K562 (cell line): ENCODE results near the gene ARL16. TPM values are rescaled to one million over a fixed set of nuclear protein-coding genes. Genes with fewer than 3 reads are reported as not detected.

Experiments
- BCOR ChIP-seq: fragments of 450-650 bp; IDR thresholded peaks from 2 replicates; pipeline ENCODE4 v1.6.1; 2016
- CTCFL ChIP-seq: IDR thresholded peaks from 2 replicates; pipeline ENCODE4 v1.6.1; 2011; ENCODE audit warnings: borderline replicate concordance, low read depth, mild to moderate bottlenecking, moderate library complexity, low read length; ENCODE audit not compliant: insufficient read depth, poor library complexity, severe bottlenecking
- GATAD2B ChIP-seq: fragments of 450-650 bp; IDR thresholded peaks from 2 replicates; pipeline ENCODE4 v1.6.1; 2017; ENCODE audit warnings: mild to moderate bottlenecking, borderline replicate concordance
- HMG20B ChIP-seq: fragments of 250-450 bp; sonication (Bioruptor Pico); IDR thresholded peaks from 2 replicates; pipeline ENCODE4 v1.5.0; 2021; ENCODE audit warnings: mild to moderate bottlenecking
- NR2F6 ChIP-seq: fragments of 450-650 bp; formaldehyde crosslinking; IDR thresholded peaks from 2 replicates; pipeline ENCODE4 v1.4.0; 2020; ENCODE audit warnings: mild to moderate bottlenecking
- PHB2 ChIP-seq: fragments of 450-650 bp; IDR thresholded peaks from 2 replicates; pipeline ENCODE4 v1.6.1; 2017; ENCODE audit warnings: low read depth
- PHF20 ChIP-seq: fragments of 450-650 bp; IDR thresholded peaks from 2 replicates; pipeline ENCODE4 v1.6.1; 2018; ENCODE audit not compliant: partially characterized antibody
- RNF219 ChIP-seq: fragments of 250-450 bp; sonication (Bioruptor Pico); IDR thresholded peaks from 2 replicates; pipeline ENCODE4 v1.5.0; 2022; ENCODE audit warnings: mild to moderate bottlenecking
- SNIP1 ChIP-seq: fragments of 450-650 bp; IDR thresholded peaks from 2 replicates; pipeline ENCODE4 v1.7.1; 2017; ENCODE audit warnings: low read depth, mild to moderate bottlenecking
- TARDBP ChIP-seq: fragments of 450-650 bp; IDR thresholded peaks from 2 replicates; pipeline ENCODE4 v1.6.1; 2016
- ZHX1 ChIP-seq: fragments of 150-350 bp; conservative IDR thresholded peaks from 2 replicates; pipeline ENCODE4 v1.6.1; 2014; ENCODE audit warnings: low read length
- ZZZ3 ChIP-seq: fragments of 450-650 bp; IDR thresholded peaks from 2 replicates; pipeline ENCODE4 v1.6.1; 2016; ENCODE audit warnings: antibody characterized with exemption, mild to moderate bottlenecking, moderate library complexity
- polyA plus RNA-seq, 8 experiments: library from polyadenylated mRNA; depleted of rRNA in 4 of 8; stranded (reverse) in 5 of 8; unstranded in 3 of 8; fragments of >200 nt; fragmentation: Nextera tagmentation in 2 of 8; fragmentation: Illumina TruSeq in 1 of 8; extraction: Ambion mirVana in 2 of 8; extraction: Trizol in 1 of 8; gene quantifications; 2 replicates each; pipeline versions ENCODE4 v1.2.1 to v1.2.3, GENCODE V29; 2011 to 2014; ENCODE audit warnings: inconsistent platforms in 1 of 8, missing spikeins in 1 of 8
- total RNA-seq, 7 experiments: library from RNA; depleted of rRNA in 6 of 7; stranded (reverse); fragments of >200 nt in 6 of 7; fragmentation: Illumina TruSeq in 2 of 7; extraction: Trizol in 2 of 7; gene quantifications; 2 replicates each; pipeline versions ENCODE4 v1.2.1 to v1.2.3, GENCODE V29; 2011 to 2021; ENCODE audit warnings: low replicate concordance in 1 of 7

ARL16 gene
- total and polyA plus RNA-seq, 9 of the 15 experiments (the other 6 are each of a cell fraction or from before 2014, with no cell fraction given), result 5.4 to 32.4 (median 22.6) TPM

GRCh38 chr17:81662002-81662401 is 21.6 kb downstream of the ARL16 start (continued):
- TF ChIP-seq PHF20, result no peak
- no peak for TF ChIP-seq PHB2
- no peak for TF ChIP-seq SNIP1
- no peak for TF ChIP-seq TARDBP
- TF ChIP-seq NR2F6 (CRISPR knock-in tag), result no peak
- no peak for TF ChIP-seq CTCFL
- no peak for TF ChIP-seq GATAD2B
- no peak for TF ChIP-seq BCOR
- TF ChIP-seq ZZZ3, result no peak
- TF ChIP-seq RNF219 (CRISPR knock-in tag), result no peak
- no peak for TF ChIP-seq ZHX1
- TF ChIP-seq HMG20B (CRISPR knock-in tag), result no peak
